ENCODE measurements around the gene RYR2. TPM values are rescaled to one million over a fixed set of nuclear protein-coding genes. Genes with fewer than 3 reads are reported as not detected.

Gene RYR2
- total and polyA plus RNA-seq, 8 donors, result 0.25 to 33.5 (median 2.5) TPM

DNA sequence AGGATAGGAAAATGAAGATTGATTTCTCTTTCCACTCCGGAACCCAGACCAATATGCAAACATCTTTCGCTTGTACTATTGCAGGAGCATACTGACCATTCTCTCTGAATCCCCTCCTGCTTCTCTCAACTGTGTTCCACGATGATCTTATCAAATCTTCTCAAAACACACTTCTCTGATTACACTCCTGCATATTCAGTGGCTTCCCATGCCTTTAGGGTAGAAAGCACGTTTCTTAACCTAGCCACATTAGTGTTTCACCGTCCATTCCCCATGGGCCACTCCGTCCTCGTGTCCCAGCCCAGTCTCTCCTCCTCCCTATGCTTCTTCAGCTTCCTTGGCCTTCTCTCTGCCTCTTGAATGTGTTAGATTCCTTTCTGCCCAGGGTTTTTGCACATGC lies 650.3 kb downstream of the RYR2 start:
- no peak overlapping the region for H3K4me3 ChIP-seq
- WGBS, 5 donors, result 52 to 68% (median 55%) methylated on average over 7 of the region's 7 CpGs

DNA sequence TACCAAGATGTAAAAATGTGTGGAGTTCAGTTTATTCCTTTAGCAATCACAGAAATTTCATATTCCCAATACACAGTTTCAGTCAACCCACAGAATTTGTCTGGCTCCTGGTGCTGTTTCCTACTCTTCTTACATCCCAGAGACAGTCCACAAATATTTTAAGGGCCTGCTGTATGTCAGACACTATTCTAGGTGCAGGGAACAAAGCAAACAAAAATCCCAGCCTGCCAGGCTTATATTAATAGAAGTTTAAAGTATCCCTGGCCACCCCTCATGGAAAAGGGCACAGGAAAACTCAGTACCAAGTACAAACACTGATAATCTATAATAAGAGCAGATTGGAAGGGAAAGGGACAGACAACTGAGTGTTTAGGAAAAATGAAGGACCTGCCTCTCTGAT lies 653.9 kb downstream of the RYR2 start:
- no peaks in the 10 kb centered on the region for H3K4me1 ChIP-seq
- no peaks in the 10 kb centered on the region for H3K27me3 ChIP-seq
- no peak overlapping the region for H3K4me3 ChIP-seq
- no peaks in the 10 kb centered on the region for H3K36me3 ChIP-seq
- no peak for DNase-seq
- no peak overlapping the region for H3K27ac ChIP-seq
- TF ChIP-seq, protein P1, sequence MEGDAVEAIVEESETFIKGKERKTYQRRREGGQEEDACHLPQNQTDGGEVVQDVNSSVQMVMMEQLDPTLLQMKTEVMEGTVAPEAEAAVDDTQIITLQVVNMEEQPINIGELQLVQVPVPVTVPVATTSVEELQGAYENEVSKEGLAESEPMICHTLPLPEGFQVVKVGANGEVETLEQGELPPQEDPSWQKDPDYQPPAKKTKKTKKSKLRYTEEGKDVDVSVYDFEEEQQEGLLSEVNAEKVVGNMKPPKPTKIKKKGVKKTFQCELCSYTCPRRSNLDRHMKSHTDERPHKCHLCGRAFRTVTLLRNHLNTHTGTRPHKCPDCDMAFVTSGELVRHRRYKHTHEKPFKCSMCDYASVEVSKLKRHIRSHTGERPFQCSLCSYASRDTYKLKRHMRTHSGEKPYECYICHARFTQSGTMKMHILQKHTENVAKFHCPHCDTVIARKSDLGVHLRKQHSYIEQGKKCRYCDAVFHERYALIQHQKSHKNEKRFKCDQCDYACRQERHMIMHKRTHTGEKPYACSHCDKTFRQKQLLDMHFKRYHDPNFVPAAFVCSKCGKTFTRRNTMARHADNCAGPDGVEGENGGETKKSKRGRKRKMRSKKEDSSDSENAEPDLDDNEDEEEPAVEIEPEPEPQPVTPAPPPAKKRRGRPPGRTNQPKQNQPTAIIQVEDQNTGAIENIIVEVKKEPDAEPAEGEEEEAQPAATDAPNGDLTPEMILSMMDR (IDR thresholded peaks at IDR 0.05), result no peak
- H3K9me3 ChIP-seq, result no peaks in the 10 kb centered on the region
- intact Hi-C loops (cut with DNase I; ENCODE audit: low total_unique reads), result no loop called here

More for the DNA sequence above, 650.3 kb downstream of the RYR2 start:
- TF ChIP-seq, protein P1 (IDR thresholded peaks at IDR 0.05), result no peak
- no peak for TF ChIP-seq EP300 (IDR thresholded peaks at IDR 0.05)
- TF ChIP-seq POLR2A (IDR thresholded peaks at IDR 0.05), result no peak
- no peak for TF ChIP-seq POLR2AphosphoS5 (IDR thresholded peaks at IDR 0.05)
- H3K27me3 ChIP-seq, result no peaks in the 10 kb centered on the region
- H3K4me1 ChIP-seq, result no peaks in the 10 kb centered on the region
- intact Hi-C loops (cut with DNase I; ENCODE audit: low total_unique reads), result no loop called here
- H3K9me3 ChIP-seq, result no peaks in the 10 kb centered on the region
- H3K27ac ChIP-seq, result no peak overlapping the region
- DNase-seq, result no peak
- no peaks in the 10 kb centered on the region for H3K36me3 ChIP-seq

DNA sequence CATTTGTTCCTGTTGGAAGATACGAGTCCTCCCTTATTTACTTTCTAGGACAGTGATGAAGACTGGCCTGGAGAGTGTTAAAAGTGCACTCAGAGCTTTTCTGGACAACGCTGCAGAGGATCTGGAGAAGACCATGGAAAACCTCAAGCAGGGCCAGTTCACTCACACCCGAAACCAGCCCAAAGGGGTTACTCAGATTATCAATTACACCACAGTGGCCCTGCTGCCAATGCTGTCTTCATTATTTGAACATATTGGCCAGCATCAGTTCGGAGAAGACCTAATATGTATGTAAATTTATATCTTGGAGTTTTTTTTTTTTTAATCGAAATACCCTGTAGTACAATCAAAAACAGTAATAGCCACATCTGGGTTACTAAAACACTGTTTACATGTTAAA lies 658.2 kb downstream of the RYR2 start:
- intact Hi-C loops (cut with DNase I; ENCODE audit: low total_unique reads), result no loop called here
- H3K27me3 ChIP-seq, result no peaks in the 10 kb centered on the region
- 69 to 84% (median 77%) methylated on average over 5 of the region's 5 CpGs for WGBS, 5 donors

DNA sequence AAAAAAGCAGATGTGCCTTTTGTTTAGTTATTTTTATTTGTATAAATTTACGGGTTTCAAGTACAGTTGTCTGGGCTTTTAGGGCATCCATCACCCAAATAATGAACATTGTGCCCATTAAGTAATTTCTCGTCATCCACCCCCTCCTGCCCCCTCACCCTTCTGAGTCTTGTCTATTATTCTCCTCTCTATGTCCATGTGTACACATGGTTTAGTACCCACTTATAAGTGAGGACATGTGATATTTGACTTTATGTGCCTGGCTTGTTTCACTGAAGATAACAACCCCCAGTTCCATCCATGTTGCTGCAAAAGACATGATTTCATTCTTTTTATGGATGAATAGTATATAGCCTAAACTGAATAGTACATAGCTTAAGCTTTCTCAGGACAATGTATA lies 659.5 kb downstream of the RYR2 start:
- no peak overlapping the region for H3K4me3 ChIP-seq
- H3K4me1 ChIP-seq, result no peaks in the 10 kb centered on the region
- H3K27me3 ChIP-seq, result no peaks in the 10 kb centered on the region
- H3K27ac ChIP-seq, result no peak overlapping the region
- 78 to 88% (median 87%) methylated on average over 2 of the region's 2 CpGs for WGBS, 5 donors
- TF ChIP-seq POLR2AphosphoS5 (IDR thresholded peaks at IDR 0.05) (no peak), EP300 (IDR thresholded peaks at IDR 0.05) (no peak)
- H3K9me3 ChIP-seq, result no peaks in the 10 kb centered on the region
- no peak for DNase-seq
- H3K36me3 ChIP-seq, result no peaks in the 10 kb centered on the region
- intact Hi-C loops (cut with DNase I; ENCODE audit: low total_unique reads), result no loop called here

More for the DNA sequence above, 658.2 kb downstream of the RYR2 start:
- H3K4me1 ChIP-seq, result no peaks in the 10 kb centered on the region
- DNase-seq, result no peak
- H3K36me3 ChIP-seq, result no peaks in the 10 kb centered on the region
- no peak overlapping the region for H3K4me3 ChIP-seq
- H3K9me3 ChIP-seq, result no peaks in the 10 kb centered on the region
- TF ChIP-seq, protein P1 (IDR thresholded peaks at IDR 0.05), result no peak
- no peak for TF ChIP-seq POLR2AphosphoS5 (IDR thresholded peaks at IDR 0.05)
- H3K27ac ChIP-seq, result no peak overlapping the region

DNA sequence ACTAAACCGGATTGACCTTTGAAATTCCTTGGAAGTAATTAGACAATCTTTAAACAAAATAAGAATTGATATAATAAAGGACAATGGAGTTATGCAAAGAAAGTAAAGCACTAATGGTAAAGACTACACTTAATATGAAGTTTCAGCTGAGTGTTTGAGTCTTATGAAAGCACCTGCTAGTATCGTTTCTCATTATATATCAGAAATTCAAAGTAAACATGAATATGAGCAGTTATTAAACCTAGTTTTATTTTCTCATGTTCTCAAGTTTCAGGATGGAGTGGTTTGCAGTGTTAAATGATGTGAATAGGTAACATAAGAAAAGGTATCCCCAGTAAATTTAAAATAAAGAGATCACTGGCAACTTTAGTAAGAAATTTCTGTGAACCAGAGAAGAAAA lies 660.2 kb downstream of the RYR2 start:
- Histone ChIP-seq H3K9me3 (no peaks in the 10 kb centered on the region), H3K27me3 (no peaks in the 10 kb centered on the region), H3K4me3 (no peak overlapping the region), H3K36me3 (no peaks in the 10 kb centered on the region), H3K4me1 (no peaks in the 10 kb centered on the region), H3K27ac (no peak overlapping the region)
- no peak for TF ChIP-seq EP300 (IDR thresholded peaks at IDR 0.05)
- TF ChIP-seq, protein P1 (IDR thresholded peaks at IDR 0.05), result no peak
- TF ChIP-seq POLR2A (IDR thresholded peaks at IDR 0.05), result no peak
- TF ChIP-seq POLR2AphosphoS5 (IDR thresholded peaks at IDR 0.05), result no peak
- 36 to 63% (median 45%) methylated on average over 2 of the region's 2 CpGs for WGBS, 5 donors
- intact Hi-C loops (cut with DNase I; ENCODE audit: low total_unique reads), result no loop called here
- DNase-seq, result no peak
